B cell (primary cell): ENCODE results near the gene RGS11.

Experiments used
- CTCF ChIP-seq: fragments of 200-600 bp; IDR thresholded peaks from one replicate; pipeline ENCODE4 v1.8.0; 2022; ENCODE audit warnings: antibody characterized with exemption, mild to moderate bottlenecking
- EZH2 ChIP-seq: IDR thresholded peaks from 2 replicates; pipeline ENCODE4 v1.6.1; 2012; ENCODE audit warnings: borderline replicate concordance, low read depth, mild to moderate bottlenecking, moderate library complexity, low read length; ENCODE audit not compliant: insufficient read depth, poor library complexity, severe bottlenecking

- TF ChIP-seq CTCF: no peak
- no peak for TF ChIP-seq EZH2
These were observed 28.2 kb upstream of the RGS11 start for GRCh38 chr16:303760-304505.
